K562 (cell line): ENCODE results near the gene CD207.

ENCODE experiments used
- ETV1 ChIP-seq: fragments of 450-650 bp; conservative IDR thresholded peaks from 2 replicates; pipeline ENCODE4 v1.6.1; 2016; ENCODE audit warnings: missing genetic modification characterization, control low read depth, low read depth, missing compliant biosample characterization
- ZBTB49 ChIP-seq: sonication (generic); formaldehyde crosslinking; IDR thresholded peaks from 2 replicates; pipeline ENCODE4 v1.8.0; 2022; ENCODE audit warnings: missing genetic modification reagents, mild to moderate bottlenecking, borderline replicate concordance
- ZEB2 ChIP-seq: fragments of 450-650 bp; IDR thresholded peaks from 2 replicates; pipeline ENCODE4 v1.6.1; 2016
- ZFPM2 ChIP-seq: fragments of 250-450 bp; sonication (Bioruptor Pico); IDR thresholded peaks from 2 replicates; pipeline ENCODE4 v1.5.1; 2022; ENCODE audit warnings: mild to moderate bottlenecking

GRCh38 chr2:70835643-70836042 lies at the start of gene CD207:
- TF ChIP-seq ZEB2, result no peak
- TF ChIP-seq ZBTB49, result no peak
- no peak for TF ChIP-seq ETV1
- TF ChIP-seq ZFPM2 (CRISPR knock-in tag), result no peak
